ENCODE data around the gene U2AF2. TPM values are rescaled to one million over a fixed set of nuclear protein-coding genes. Genes with fewer than 3 reads are reported as not detected.

Gene U2AF2
- total RNA-seq (100 to 1,000 TPM; 256 to 259 TPM), polyA plus RNA-seq (10 to 100 TPM in 1 of 2 donors, 1 to 10 TPM in 1; 1.3 to 14.3 TPM)

DNA sequence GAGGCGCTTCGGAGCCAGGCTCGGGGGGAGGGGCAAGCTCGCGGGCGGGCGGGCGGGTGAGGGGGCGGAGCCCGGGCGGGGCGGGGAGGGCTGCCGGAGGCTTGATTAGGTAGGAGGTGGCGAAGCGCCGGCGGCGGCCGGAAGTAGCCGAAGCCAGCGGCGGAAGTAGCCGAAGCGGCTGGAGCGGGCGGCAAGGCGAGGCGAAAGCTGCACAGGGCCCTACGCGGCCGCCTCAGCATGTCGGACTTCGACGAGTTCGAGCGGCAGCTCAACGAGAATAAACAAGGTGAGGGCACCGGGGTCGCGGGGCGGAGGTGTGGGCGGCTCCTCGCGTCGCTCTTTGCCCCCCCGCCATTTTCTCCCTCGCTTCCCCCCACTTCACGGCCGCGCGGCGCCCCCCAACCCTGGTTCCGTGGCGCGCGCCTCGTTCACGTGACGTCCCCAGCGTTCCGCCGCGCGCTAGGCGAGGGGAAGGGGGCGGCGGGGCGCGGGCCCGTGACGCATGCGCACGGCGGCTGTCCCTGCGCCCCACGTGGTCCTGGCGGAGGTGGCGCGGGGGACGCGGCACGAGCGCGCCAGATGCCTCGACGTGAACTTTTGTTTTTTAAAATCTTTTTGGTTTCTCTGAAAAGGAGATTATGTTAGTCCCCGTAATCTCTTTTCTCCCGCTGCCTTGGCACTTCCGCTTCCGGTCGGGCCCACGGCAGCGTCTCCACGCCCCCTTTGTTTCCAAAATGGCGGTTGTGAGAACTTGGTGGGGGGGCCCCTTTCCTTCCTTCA lies at the start of gene U2AF2:
Gene U2AF2 (plus strand): TSS at position 168 of the 780 bp plus-strand sequence. CDS start 70 bp downstream, at position 238.
- Mint-ChIP-seq H3K9me3 (peaks cover 0 to 9% (median 0%) of the 10 kb centered on the region in 8 donors), H3K4me3 (peak within 1 kb of the TSS; percentile 92 to 99 (median 94)), H3K27me3 (no peaks in the 10 kb centered on the region), H3K27ac (peak within 1 kb of the TSS; percentile 96 to 100 (median 99)), H3K4me1 (peaks cover 20 to 57% (median 34%) of the 10 kb centered on the region in 4 donors), H3K36me3 (peaks cover 5 to 39% of the 10 kb centered on the region in 2 donors)
- POLR2A ChIA-PET (ENCODE audit: partially characterized antibody): interaction anchor here (0.6 to 6.3 kb wide), 23 partner anchors 12 to 1466 kb away, joined by 3 to 91 read pairs (median 7); partner anchors contain the start of genes EPN1, FIZ1, HSPBP1 and KMT5C
- Histone ChIP-seq H3K9me3 (ENCODE audit: control insufficient read depth in 1 of 2, low read length in 2 of 2) (no peaks in the 10 kb centered on the region), H3K4me1 (ENCODE audit: insufficient read depth, low read length) (peaks cover 49% of the 10 kb centered on the region), H3K4me3 (ENCODE audit: low read length in 2 of 2) (peak within 1 kb of the TSS; percentile 86 to 87), H3K27me3 (ENCODE audit: insufficient read depth, low read length) (no peaks in the 10 kb centered on the region), H3K27ac (ENCODE audit: low read depth, low read length) (peak within 1 kb of the TSS; percentile 99), H3K36me3 (ENCODE audit: insufficient read depth, low read length) (peaks cover 9% of the 10 kb centered on the region)
- CTCF ChIA-PET (ENCODE audit: partially characterized antibody): interaction anchor here (0.6 to 2.1 kb wide), 12 partner anchors 9 to 151 kb away, joined by 3 to 12 read pairs (median 4); partner anchors contain the start of gene ZNF865
- peak; percentile 87 to 97 (median 96) for DNase-seq
- intact Hi-C loops (cut with micrococcal nuclease): loop anchor here (1.0 to 10.0 kb wide), 12 partner anchors 12 to 1550 kb away; partner anchors contain the start of genes EPN1, FIZ1, HSPBP1 and LENG8

DNA sequence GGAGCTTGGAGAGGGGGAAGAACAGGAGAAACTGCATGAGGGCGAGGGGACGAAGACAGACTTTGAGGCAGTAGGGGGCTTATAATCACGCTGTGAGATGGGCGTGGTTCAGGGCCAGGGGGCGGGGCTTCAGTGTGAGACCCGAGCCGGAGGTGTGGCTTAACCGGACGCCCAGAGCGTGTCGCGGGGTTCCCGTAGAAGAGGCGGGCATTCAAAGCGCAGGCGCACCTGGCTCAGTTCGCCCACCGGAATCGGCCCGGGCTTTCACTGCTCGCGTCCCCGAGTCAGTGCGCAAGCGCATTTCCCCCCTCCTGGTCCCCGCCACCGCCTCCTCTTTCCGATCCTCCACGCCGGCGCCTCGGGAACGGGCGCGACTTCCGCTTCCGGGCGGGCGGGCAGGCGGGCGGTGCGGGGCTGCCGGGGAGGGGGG lies 49.6 kb upstream of the U2AF2 start:
- POLR2A ChIA-PET (ENCODE audit: partially characterized antibody): interaction anchor here (1.1 to 4.7 kb wide), 11 partner anchors 20 to 266 kb away, joined by 3 to 67 read pairs (median 10); partner anchors contain the start of genes ISOC2, KMT5C, U2AF2 and ZNF579
- peaks cover 42% of the 10 kb centered on the region for H3K4me1 ChIP-seq (ENCODE audit: insufficient read depth, low read length)

DNA sequence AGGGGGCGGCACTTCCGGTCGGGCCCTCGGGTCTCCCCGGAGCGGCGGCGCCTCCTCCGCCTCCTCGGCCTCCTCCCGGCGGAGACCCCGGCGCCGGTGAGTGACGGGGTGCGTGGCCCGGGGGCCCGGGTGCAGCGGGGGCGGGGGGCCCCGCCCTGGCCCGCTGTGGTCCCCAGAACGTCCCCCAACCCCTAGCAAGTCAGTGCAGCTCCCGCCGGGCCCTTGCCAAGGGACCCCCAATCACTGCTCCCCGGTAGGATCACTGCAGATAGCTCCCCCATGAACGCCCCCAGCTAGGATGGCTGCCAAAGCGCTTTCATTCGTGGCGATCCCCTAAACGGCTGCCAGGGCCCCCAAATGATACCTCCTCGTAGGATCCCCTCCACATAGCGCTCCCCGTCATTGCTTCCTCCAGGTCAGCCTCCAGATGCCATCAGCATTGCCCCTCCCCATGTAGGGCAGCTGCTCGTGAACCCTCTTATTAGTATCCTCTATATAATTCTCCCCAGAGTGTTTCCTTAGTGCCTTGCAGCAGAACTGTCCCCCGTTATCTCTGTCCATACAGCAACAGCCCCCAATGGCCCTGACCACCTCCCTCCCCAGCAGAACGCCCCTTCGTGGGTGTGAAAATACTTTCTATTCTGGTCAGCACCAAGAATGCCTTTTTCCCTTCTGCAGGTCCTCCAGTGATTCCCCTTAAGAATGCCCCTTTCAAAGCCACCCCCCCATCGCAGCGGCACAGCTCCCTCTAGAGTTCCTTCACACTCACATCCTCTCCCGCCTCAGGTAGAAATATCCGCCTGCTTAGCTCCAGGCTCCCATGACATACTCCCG lies 49.0 kb upstream of the U2AF2 start, which contains the start of gene ZNF865:
Gene ZNF865 (plus strand): TSS at position 11 of the 834 bp plus-strand sequence. CDS start 7,972 bp downstream, outside the sequence.
- peak within 1 kb of the TSS; percentile 93 to 99 (median 96) for H3K4me3 Mint-ChIP-seq
- H3K36me3 ChIP-seq (ENCODE audit: insufficient read depth, low read length): no peaks in the 10 kb centered on the region
- peaks cover 39% of the 10 kb centered on the region for H3K4me1 ChIP-seq (ENCODE audit: insufficient read depth, low read length)
- H3K27me3 ChIP-seq (ENCODE audit: insufficient read depth, low read length): no peaks in the 10 kb centered on the region
- H3K9me3 Mint-ChIP-seq: peaks cover 0 to 2% (median 0%) of the 10 kb centered on the region in 8 donors
- intact Hi-C loops (cut with micrococcal nuclease): loop anchor here (1.0 to 5.0 kb wide), 6 partner anchors 18 to 535 kb away; partner anchors contain the start of genes ZNF444, ZNF580, ZNF581 and ZNF784
- H3K36me3 Mint-ChIP-seq: peaks cover 10 to 47% of the 10 kb centered on the region in 2 donors
- H3K4me1 Mint-ChIP-seq: peaks cover 44 to 77% (median 51%) of the 10 kb centered on the region in 4 donors
- H3K27ac ChIP-seq (ENCODE audit: low read depth, low read length): peak within 1 kb of the TSS; percentile 88
- POLR2A ChIA-PET (ENCODE audit: partially characterized antibody): interaction anchor here (0.7 to 4.7 kb wide), 19 partner anchors 9 to 488 kb away, joined by 3 to 67 read pairs (median 3); partner anchors contain the start of genes ISOC2, KMT5C, PPP1R12C and U2AF2
- peak within 1 kb of the TSS; percentile 83 to 98 for H3K4me3 ChIP-seq (ENCODE audit: low read length in 2 of 2)
- H3K27ac Mint-ChIP-seq: peak within 1 kb of the TSS; percentile 94 to 99 (median 97)
- no peaks in the 10 kb centered on the region for H3K27me3 Mint-ChIP-seq
- peak; percentile 63 to 80 (median 68) for DNase-seq
- CTCF ChIA-PET (ENCODE audit: partially characterized antibody): interaction anchor here (0.6 to 3.8 kb wide), 23 partner anchors 10 to 465 kb away, joined by 3 to 94 read pairs (median 5); partner anchors contain the start of genes ZNF628 and ZNF784
- H3K9me3 ChIP-seq (ENCODE audit: control insufficient read depth in 1 of 2, low read length in 2 of 2): no peaks in the 10 kb centered on the region

More for the DNA sequence above, 49.6 kb upstream of the U2AF2 start:
- Histone ChIP-seq H3K36me3 (ENCODE audit: insufficient read depth, low read length) (no peaks in the 10 kb centered on the region), H3K27ac (ENCODE audit: low read depth, low read length) (peak overlapping the region; percentile 88), H3K27me3 (ENCODE audit: insufficient read depth, low read length) (no peaks in the 10 kb centered on the region), H3K4me3 (ENCODE audit: low read length in 2 of 2) (peak overlapping the region; percentile 43 to 83), H3K9me3 (ENCODE audit: control insufficient read depth in 1 of 2, low read length in 2 of 2) (no peaks in the 10 kb centered on the region)
- Mint-ChIP-seq H3K27me3 (no peaks in the 10 kb centered on the region), H3K36me3 (peaks cover 10 to 42% of the 10 kb centered on the region in 2 donors), H3K4me1 (peaks cover 41 to 73% (median 48%) of the 10 kb centered on the region in 4 donors), H3K27ac (peak overlapping the region; percentile 83 to 97 (median 94)), H3K9me3 (peaks cover 0 to 2% (median 0%) of the 10 kb centered on the region in 8 donors), H3K4me3 (peak overlapping the region; percentile 79 to 93 (median 84))
- CTCF ChIA-PET (ENCODE audit: partially characterized antibody): interaction anchor here (0.7 to 3.8 kb wide), 15 partner anchors 10 to 129 kb away, joined by 3 to 94 read pairs (median 9); partner anchors contain the start of genes ZNF628 and ZNF784
- intact Hi-C loops (cut with micrococcal nuclease): loop anchor here (1.0 to 5.0 kb wide), 5 partner anchors 18 to 536 kb away; partner anchors contain the start of genes ZNF444, ZNF580, ZNF581 and ZNF784
- DNase-seq: peak; percentile 95 to 98 (median 97)

DNA sequence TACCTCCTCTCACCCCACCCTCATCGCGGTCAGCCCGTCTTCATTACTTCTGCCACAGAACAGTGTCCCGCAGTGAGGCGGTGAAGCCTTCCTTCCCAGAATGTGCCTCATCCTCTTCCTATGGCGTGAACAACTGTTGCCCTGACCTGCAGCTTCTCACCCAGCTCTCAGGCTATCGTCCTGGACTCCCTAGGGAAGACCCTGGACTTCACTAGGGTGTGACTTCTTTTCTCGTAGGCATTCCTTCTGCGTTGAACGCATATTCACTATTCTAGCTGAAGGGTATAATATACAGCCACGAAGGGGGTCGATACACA lies 48.4 kb upstream of the U2AF2 start:
- Mint-ChIP-seq H3K4me1 (peaks cover 40 to 75% (median 49%) of the 10 kb centered on the region in 4 donors), H3K27me3 (no peaks in the 10 kb centered on the region), H3K27ac (peak overlapping the region; percentile 94 to 99 (median 97)), H3K9me3 (peaks cover 0 to 2% (median 0%) of the 10 kb centered on the region in 8 donors), H3K36me3 (peaks cover 10 to 50% of the 10 kb centered on the region in 2 donors), H3K4me3 (peak overlapping the region; percentile 93 to 99 (median 96))
- no peaks in the 10 kb centered on the region for H3K9me3 ChIP-seq (ENCODE audit: control insufficient read depth in 1 of 2, low read length in 2 of 2)
- peaks cover 1% of the 10 kb centered on the region for H3K36me3 ChIP-seq (ENCODE audit: insufficient read depth, low read length)
- intact Hi-C loops (cut with micrococcal nuclease): loop anchor here (1.0 to 5.0 kb wide), 2 partner anchors 36 to 89 kb away; partner anchors contain the start of genes ZNF580 and ZNF581
- ChIA-PET POLR2A (ENCODE audit: partially characterized antibody) (interaction anchor here (0.7 to 4.7 kb wide), 20 partner anchors 10 to 489 kb away, joined by 3 to 67 read pairs (median 4); partner anchors contain the start of genes ISOC2, KMT5C, PPP1R12C and U2AF2), CTCF (ENCODE audit: partially characterized antibody) (interaction anchor here (0.6 to 3.8 kb wide), 22 partner anchors 11 to 466 kb away, joined by 3 to 94 read pairs (median 5); partner anchors contain the start of genes ZNF628 and ZNF784)
- H3K27ac ChIP-seq (ENCODE audit: low read depth, low read length): peak overlapping the region; percentile 88
- H3K4me1 ChIP-seq (ENCODE audit: insufficient read depth, low read length): peaks cover 33% of the 10 kb centered on the region
- H3K27me3 ChIP-seq (ENCODE audit: insufficient read depth, low read length): no peaks in the 10 kb centered on the region
- H3K4me3 ChIP-seq (ENCODE audit: low read length in 2 of 2): peak overlapping the region in 1 of 2 donors; percentile 83
- no peak for DNase-seq

DNA sequence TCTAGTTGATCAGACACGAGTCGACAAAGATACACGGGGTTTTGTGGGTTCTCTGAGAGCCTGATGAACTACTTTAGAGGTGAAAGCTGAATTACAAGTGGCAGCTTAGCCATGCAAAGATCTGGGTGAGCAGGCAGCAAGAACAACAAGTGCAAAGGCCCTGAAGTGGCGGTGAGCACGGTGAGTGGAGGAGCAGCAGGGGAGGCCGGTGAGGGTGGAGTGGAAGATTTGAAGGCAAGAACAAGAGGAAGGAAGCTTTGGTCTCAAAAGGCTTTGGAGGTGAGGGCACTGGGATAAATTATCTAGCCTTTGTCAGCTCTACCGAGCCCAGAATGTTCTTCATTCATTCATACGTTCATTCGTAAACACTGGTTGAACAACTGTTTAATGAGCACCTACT lies 48.0 kb upstream of the U2AF2 start:
- Histone ChIP-seq H3K27ac (ENCODE audit: low read depth, low read length) (peak overlapping the region; percentile 88), H3K9me3 (ENCODE audit: control insufficient read depth in 1 of 2, low read length in 2 of 2) (no peaks in the 10 kb centered on the region), H3K27me3 (ENCODE audit: insufficient read depth, low read length) (no peaks in the 10 kb centered on the region), H3K4me3 (ENCODE audit: low read length in 2 of 2) (no peak overlapping the region), H3K36me3 (ENCODE audit: insufficient read depth, low read length) (peaks cover 5% of the 10 kb centered on the region), H3K4me1 (ENCODE audit: insufficient read depth, low read length) (peaks cover 29% of the 10 kb centered on the region)
- peak in 1 of 5 donors; percentile 27 for DNase-seq
- ChIA-PET POLR2A (ENCODE audit: partially characterized antibody) (interaction anchor here (0.7 to 4.7 kb wide), 17 partner anchors 10 to 489 kb away, joined by 3 to 67 read pairs (median 5); partner anchors contain the start of genes KMT5C, PPP1R12C, U2AF2 and ZNF579), CTCF (ENCODE audit: partially characterized antibody) (interaction anchor here (0.6 to 3.8 kb wide), 21 partner anchors 12 to 466 kb away, joined by 3 to 94 read pairs (median 5); partner anchors contain the start of genes ZNF628 and ZNF784)
- H3K4me1 Mint-ChIP-seq: peaks cover 37 to 73% (median 48%) of the 10 kb centered on the region in 4 donors
- peak overlapping the region; percentile 28 to 99 (median 97) for H3K27ac Mint-ChIP-seq
- no peaks in the 10 kb centered on the region for H3K27me3 Mint-ChIP-seq
- intact Hi-C loops (cut with micrococcal nuclease): loop anchor here (1.0 to 5.0 kb wide), 2 partner anchors 35 to 90 kb away; partner anchors contain the start of genes ZNF580 and ZNF581
- peak overlapping the region in 6 of 8 donors; percentile 40 to 99 (median 95) for H3K4me3 Mint-ChIP-seq
- peaks cover 10 to 51% of the 10 kb centered on the region in 2 donors for H3K36me3 Mint-ChIP-seq
- H3K9me3 Mint-ChIP-seq: peaks cover 0 to 2% (median 0%) of the 10 kb centered on the region in 8 donors
